NCI-H748 treated with DMSO at 0.1 percent for 48 hours (cell line): ENCODE data around the gene TCF7L1.
"Not testable (repeated sequence)": the region's sequence is repeated elsewhere in the genome, so short reads cannot be mapped to it uniquely, and the experiment has no call there.

Experiments
- DNase-seq: peaks from one replicate; lab custom pipeline; 2025; lab: John Stamatoyannopoulos, UW

TCF7L1 gene, protein sequence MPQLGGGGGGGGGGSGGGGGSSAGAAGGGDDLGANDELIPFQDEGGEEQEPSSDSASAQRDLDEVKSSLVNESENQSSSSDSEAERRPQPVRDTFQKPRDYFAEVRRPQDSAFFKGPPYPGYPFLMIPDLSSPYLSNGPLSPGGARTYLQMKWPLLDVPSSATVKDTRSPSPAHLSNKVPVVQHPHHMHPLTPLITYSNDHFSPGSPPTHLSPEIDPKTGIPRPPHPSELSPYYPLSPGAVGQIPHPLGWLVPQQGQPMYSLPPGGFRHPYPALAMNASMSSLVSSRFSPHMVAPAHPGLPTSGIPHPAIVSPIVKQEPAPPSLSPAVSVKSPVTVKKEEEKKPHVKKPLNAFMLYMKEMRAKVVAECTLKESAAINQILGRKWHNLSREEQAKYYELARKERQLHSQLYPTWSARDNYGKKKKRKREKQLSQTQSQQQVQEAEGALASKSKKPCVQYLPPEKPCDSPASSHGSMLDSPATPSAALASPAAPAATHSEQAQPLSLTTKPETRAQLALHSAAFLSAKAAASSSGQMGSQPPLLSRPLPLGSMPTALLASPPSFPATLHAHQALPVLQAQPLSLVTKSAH

DNA sequence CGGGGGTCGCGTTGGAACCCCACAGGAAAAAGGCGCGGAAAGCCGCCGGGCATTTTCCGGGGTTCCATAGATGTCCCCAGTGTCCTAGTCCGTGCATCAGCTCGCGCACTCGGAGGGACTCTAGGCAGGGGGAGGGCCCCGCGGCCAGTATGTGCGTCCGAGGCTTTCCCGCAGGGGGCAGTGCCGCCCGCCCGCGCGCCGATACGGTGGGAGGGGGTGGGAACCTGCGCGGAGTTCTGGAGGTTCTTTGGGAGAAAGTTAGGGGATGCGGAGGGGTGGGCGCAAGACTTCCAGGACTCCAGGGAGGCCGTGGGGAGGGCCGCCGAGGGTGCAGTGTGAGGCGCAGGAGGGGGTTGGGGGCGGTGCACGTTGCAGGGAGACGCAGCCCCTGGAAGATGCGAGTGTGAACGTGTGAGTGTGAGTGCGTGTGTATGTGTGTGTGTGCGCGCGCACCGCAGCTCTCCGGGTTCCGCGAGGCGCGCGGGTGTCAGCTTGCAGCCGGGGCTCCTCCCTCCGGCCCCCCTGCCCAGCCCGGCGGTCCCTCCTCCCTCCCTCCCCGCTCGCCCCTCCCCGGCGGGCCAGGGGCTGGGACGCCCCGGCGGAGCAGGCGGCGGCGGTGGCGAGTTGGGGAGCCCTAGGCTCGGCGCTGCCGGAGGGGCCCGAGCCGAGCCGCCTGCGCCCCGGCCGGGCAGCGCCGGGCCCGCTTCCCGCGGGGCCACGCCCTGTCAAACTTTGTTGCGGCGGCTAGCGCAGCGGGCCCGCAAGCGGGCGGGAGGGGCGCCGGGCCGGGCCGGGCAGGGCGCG lies at the start of gene TCF7L1:
TCF7L1 (plus strand) TSS at position 559 of the 804 bp plus-strand sequence. CDS start 293 bp downstream, outside the sequence.
- peak; percentile 25 for DNase-seq

DNA sequence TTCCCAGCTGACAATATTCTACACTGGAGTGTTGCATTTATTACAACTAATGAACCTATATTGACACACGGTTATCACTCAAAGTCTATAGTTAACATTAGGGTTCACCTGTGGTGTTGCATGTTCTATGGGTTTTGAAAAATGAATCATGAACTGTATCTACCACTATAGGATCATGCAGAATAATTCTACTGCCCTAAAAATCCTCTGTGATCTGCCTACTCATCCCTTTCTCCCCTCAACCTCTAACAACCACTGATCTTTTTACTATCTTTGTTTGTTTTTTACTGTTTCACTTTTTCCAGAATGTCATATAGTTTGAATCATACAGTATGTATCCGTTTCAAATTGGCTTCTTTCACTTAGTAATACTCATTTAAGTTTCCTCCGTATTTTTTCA lies 47.6 kb upstream of the TCF7L1 start:
- DNase-seq: no peak

DNA sequence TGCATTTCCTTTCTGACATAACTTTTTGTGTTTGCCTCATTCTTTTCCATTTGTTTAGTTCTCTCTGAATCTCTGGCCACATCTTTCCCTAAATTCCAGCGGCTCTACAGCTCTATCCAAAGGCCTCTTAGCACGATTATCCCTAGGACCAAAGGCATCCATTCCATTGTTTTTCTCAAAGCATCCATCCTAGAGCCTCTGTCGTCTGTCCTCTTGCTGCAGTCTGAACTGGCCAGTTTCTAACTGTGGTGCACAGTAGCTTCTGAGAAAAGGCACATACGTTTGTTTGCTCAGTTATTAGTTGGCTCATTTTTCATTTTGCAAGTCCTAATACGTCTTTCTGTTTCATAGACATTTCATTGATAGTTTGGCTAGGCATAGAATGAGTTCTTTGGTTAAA lies 45.7 kb upstream of the TCF7L1 start:
- no peak for DNase-seq

DNA sequence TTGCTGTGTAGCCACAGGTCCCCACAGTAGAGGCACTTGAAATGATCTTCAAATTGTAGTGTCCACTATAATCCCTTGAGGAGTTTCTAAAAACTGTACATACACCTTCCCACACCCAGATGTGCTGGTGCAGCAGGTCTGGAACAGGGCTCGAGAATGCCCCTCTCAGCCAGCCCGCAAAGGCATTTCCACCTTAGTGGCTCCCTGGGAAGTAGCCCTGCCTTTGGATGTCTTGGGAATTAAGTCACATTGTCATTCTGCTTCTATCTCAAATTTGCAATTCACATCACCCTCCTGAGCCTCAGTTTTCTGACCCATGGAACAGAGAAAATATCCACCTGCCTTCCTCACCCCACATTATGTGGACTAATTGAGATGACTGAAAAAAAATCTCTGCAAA lies 44.3 kb upstream of the TCF7L1 start:
- DNase-seq: no peak

DNA sequence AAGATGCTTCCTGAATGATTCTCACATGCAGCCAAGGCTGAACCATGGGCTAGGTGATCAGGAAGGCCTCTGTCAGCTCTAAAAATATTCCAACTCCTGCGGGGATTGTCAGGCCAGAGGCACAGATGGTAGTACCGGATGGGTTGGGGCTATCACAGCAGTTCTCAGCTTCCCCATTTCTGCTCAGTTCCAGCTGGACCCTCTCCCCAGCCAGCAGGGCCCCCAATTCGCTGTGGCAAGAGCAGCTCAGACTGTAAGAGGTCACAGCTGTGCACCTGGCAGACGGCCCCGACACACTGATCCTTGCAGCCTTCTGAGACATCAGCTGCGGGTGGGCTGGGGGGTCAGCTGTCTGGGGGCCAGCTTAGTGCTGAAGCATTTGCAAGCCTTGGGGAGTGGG lies 43.6 kb upstream of the TCF7L1 start:
- DNase-seq: no peak

DNA sequence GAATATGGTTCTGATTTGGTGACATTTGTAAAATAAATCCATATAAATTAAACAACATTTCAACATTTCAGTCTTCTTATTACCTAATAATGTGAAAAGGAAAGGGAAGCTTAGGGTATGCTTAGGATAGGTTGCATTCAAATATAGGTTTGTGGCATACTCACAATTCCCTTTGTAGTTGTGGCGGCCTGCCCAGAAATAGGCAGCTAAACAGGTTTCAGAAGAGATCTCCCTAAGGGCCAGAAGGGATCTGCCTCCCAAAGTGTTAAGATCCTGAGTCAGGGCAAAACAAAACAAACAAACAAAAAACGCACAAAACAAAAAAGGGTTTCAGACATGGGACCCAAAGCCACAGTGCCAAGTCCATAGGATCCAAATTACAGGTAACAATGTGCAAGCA lies 41.4 kb upstream of the TCF7L1 start:
- DNase-seq: no peak

DNA sequence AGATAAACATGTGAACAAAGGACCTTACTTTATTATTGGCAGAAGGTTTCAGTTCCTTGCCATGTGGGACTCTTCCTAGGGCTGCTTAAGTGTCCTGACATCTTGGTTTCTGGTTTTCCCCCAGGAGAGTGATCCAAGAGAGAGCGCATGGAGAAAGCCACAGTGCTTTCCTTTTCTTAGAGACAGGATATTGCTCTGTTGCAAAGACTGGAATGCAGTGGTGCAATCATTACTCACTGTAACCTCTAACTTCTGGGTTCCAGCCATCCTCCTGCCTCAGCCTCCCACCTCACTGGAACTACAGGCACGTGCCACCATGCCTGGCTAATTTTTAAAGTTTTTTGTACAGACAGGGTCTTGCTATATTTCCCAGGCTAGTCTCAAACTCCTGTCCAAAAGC lies 38.1 kb upstream of the TCF7L1 start:
- DNase-seq: no peak

DNA sequence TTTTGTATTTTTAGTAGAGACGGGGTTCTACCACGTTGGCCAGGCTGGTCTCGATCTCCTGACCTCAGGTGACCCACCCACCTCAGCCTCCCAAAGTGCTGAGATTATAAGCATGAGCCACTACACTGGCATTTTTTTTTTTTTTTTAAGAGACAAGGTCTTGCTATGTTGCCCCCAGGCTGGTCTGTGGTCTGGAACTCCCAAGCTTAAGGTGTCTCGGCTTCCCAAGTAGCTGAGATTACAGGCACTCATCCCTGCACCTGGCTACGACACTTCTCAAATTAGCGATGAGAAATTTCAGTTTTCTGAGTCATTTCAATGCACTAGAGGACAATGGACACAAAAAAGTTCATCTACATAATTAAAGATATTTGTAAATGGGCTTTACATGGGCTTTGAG lies 36.6 kb upstream of the TCF7L1 start:
- DNase-seq: no peak

DNA sequence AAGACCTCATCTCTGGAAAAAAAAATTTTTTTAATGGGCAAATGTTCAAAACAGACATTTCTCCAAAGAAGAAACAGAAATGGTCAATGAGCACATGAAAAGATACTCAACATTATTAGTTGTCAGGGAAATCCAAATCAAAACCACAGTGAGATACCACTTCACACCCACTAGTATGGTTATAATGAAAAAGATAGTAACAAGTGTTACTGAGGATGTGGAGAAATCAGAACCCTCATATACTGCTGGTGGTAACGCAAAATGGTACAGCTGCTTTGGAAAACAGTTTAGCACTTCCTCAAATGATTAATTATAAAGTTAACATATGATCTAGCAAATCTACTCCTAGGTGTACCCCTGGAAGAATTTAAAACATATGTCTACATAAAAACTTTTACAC lies 29.0 kb upstream of the TCF7L1 start:
- no peak for DNase-seq

DNA sequence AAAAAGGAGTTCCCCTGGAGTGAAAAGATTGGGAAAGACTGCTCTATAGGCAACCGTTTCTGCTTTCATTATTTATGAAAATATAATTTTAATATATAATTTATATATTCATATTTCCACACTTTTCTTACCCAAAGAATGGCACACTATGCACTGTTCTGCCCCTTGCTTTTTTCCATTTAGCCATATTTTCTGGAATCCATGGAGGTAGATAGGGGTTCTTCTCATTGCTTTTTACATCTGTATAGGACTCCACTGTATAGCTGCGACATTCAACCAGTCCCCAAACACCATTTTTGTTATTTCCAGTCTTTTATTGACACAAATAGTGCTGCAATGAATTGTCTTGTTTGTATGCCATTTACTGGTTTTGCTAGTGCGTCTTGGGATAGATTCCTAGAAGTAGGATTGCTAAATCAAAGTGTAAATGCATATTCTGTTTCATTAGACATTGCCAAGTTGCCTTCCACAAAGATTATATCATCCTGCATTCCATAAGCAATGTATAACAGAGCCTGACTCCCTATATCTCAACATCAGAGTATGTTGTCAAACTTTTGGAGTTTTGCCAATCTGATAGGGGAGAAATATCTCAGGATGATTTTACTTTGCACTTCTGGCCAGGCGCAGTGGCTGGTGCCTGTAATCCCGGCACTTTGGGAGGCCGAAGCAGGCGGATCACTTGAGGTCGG lies 26.6 kb upstream of the TCF7L1 start:
- DNase-seq: no peak

DNA sequence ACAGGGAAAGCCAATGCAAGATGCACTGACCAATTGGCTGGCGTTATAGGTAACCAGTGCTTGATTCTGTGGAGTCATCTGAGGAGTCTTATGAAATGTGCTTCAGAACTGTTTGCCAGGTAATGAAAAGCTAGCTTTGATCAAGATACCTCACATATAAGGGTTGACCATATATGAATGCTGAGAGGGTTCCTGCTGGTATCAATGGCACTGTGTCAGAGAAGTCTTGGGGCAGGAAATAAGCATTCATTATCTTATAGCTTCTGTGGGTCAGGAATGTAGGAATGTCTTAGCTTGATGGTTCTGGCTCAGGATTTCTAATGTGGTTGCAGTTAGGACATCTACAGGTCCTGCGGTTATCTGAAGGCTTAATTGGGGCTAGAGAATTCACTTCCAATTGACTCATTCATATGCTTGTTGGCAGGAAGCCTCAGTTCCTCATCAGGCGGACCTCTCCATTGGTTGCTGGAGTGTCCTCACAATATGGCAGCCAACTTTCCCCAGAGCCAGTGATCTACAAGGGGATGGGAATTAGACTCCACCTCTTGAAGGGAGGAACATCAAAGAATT lies 22.1 kb upstream of the TCF7L1 start:
- DNase-seq: no peak

DNA sequence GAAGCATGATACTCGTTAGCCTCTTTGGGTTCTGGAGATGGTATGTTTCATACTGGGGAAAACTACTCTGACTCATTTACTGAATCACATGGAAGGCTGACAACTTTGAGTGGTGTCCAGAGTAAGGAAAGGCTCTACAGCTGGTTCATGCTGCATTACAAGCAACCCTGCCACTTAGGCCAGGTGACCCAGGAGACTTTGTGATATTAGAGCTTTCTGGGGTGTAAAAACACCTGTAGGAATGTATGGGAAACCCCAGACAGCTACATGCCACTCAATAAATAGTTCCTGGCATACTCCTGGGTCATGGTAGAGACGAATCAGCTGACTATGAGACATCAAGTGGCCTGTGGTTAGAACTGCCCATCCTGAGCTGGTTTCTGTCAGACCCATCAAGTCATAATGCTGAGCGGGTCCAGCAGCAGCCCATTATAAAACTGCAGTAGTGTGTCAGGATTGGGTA lies 21.3 kb upstream of the TCF7L1 start:
- DNase-seq: no peak

DNA sequence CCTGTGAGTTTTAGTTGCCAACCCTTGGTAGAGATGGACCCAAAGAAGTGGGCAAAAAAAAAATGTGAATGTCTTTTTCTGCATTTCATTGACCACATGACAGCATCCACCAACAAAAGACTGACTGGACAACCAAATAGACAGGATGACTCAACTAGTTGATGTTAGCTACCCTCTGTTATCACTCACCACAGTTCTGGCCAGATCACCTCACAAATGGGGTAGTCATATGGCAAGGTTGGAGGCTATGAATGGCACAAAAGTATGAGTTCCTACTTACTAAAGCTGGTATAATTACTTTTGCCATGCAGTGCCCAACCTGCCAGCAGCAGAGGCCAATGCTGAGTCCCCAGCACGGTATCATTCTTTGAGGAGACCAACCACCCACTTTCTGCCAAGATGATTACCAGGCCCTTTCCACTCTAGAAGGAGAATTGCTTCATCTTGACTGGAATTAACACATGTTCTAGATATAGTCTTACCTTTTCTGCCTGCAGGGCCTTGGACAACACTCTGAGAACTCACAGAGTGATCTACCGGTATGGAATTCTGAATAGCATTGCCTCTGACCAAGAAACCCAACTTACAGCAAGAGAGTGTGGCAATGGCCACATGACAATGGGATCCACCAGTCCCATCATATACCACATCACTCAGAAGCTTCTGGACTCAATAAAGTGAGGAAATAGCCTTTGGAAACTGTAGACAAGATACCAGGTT lies 20.1 kb upstream of the TCF7L1 start:
- DNase-seq: no peak

DNA sequence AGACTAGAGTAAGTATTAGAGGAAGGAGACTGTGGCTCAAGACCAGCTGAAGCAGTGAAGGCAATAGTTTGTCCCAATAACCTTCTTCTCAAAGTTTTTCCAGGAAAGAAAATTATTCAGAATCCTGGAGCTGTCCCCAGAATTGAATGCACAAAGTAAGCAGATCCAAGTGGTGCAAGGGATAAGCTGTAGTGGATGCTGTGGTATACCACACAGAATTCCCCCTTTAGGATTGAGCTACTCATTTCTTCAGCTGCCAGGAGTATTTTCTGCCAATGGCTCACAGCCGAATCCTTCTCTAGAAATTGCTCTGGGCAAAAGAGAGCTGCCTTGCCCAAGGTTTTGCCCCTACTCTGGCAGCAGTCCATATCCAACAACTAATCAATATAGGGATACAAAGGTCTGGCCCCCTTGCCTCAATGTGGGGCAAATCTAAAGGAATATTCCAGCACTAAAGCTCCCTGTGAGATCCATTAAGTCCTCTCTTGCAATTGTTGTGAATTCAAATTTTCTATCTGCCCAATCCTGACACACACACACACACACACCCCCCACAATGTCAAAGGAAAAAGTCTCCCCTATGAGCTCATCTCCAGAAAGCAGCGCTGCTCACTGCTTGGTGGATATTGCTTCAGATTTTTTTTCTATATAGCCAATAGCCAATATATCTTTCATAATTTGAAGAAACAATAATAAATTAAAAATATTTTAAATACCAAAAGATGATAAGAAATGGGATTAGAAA lies 18.4 kb upstream of the TCF7L1 start:
- no peak for DNase-seq

DNA sequence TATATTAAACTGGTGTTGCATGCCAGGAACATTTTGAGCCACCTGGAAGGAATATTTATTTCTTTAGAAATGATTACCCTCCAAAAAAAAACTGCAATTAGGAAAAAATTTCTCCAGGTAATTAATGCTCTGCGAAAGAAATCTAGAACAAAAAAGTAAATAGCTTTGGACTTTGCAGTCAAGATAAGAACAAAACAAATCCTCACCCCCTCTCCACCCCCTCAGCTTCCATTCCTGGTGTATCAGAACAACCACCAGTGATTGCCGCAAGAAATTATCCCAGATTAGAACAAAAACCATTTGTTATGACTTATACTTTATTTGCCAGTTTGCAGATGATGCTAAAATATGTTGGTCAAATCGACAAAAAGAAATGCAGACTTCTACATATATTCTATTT lies 17.0 kb upstream of the TCF7L1 start:
- DNase-seq: no peak

DNA sequence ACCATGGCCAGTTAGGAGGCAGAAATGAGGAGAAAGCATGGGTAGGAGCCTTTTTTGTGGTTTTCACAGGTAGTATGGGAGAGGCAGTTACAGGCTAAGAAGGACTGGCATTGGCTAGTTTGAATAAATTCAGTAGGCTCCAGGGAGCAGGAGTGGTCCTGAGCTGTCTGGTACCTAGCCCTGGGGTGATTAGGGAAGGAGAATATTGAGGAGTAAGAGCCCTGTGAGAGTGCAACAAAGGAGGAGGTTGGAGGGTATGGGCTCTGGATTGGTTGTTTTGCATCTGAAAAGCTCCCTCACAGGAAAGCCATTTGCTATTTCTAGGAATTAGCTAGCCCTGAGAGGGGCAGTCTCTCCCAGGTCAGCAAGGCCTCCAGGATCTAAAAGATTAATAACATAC lies 13.3 kb upstream of the TCF7L1 start:
- DNase-seq: no peak

DNA sequence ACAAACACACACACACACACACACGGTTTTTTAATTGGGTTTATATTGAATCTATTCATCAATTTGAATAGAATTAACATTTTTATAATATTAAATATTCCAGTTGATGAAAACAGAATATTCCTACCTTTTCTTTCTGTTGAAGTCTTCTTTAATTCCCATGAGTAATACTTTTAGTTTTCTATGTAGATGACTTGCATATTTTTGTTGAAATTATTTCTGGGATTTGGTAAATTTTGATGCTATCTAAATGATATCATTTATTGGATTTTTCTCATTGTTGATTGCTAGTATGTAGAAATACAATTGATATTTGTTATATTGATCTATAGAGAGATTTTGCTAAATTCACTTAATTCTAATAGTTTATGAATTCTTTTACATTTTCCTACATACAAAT lies 12.8 kb upstream of the TCF7L1 start:
- no peak for DNase-seq

DNA sequence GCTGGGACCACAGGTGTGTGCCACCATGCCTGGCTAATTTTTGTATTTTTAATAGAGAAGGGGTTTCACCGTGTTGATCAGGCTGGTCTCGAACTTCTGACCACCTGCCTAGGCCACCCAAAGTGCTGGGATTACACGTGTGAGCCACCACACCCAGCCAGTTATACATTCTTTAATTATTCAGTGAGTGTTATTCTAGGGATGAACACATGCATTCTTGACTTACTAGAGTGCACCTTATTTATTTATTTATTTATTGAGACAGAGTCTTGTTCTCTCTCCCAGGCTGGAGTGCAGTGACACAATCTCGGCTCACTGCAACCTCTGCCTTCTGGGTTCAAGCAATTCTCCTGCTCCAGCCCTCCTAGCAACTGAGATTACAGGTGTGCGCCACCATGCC lies 6.7 kb upstream of the TCF7L1 start:
- DNase-seq: not testable (repeated sequence)

DNA sequence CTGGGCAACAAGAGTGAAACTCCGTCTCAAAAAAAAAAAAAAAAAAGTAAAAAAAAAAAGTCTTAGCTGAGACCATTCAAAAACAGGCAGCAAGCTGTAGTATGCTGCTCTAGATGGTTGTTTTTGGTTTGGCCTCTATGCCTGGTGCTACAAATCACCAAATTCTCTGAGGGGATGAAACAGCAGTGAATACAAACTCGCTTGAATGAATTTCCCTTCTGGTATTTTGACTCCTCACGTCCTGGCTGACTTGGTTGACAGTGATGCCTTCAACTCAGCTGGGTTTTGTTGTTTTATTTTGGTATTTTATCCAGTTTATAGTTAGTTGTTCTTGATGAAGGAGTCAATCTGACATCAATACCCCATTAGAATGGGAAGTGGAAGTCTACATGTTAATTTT lies 3.3 kb upstream of the TCF7L1 start:
- DNase-seq: no peak

DNA sequence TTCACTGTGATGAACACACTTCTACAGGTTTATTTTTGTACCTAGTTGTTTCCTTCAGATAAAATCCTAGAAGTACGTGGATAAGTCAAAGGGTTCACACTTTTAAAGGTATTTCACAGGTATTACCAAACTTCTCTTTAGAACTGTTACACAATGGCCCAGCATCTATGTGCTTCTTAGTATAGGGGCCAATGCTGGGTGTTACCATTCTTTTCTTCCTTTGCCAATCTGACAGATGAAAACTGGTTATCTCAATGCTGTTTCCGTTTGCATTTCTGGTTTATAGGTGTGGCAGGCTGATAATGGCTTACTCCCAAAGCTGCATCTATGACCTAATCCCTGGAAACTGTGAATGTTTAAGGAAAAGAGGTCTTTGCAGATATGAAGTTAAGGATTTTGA lies 2.8 kb upstream of the TCF7L1 start:
- DNase-seq: no peak

DNA sequence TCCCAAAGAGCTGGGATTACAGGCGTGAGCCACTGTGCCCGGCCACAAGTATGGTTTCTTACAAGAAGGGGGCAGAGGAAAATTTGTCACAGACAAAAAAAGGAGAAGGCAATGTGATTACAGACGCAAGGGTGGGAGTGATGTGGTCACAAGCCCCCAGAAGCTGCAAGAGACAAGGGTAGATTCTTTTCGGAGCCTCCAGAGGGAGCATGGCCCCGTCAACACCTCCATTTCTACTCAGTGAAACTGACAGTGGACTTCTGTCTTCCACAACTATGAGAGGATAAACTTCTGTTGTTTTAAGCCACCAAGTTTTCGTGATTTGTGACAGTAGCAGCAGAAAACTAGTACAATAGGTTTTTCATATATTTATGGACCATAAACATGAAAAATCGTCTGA lies 2.1 kb upstream of the TCF7L1 start:
- DNase-seq: no peak
